ENCODE results near the gene REL.
A peak's percentile ranks its signal among the peaks of the same experiment; 100 is the strongest.
"Not testable (repeated sequence)": the region's sequence is repeated elsewhere in the genome, so short reads cannot be mapped to it uniquely, and the experiment has no call there.

Gene REL

DNA sequence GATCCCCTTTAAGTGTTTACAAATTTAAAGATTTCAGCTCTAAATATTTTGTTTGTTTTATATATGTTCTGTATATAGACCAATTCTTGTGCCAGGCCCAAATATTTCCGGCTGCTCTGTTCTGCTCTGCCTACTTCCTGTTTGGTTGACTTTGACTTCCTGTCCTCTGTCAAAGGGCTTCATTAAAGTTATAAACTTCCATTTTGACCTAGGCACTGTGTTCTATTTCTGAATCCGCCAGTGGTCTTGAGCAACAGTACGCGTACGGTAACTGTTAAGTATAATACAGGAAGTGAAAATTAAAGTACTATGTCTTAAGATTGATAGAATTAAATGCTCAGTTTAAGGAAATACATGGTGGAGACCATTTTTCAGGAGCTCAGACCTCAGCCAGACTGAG lies 13.5 kb upstream of the REL start:
- DNase-seq (ENCODE audit: low read depth in 2 of 2): no peak

DNA sequence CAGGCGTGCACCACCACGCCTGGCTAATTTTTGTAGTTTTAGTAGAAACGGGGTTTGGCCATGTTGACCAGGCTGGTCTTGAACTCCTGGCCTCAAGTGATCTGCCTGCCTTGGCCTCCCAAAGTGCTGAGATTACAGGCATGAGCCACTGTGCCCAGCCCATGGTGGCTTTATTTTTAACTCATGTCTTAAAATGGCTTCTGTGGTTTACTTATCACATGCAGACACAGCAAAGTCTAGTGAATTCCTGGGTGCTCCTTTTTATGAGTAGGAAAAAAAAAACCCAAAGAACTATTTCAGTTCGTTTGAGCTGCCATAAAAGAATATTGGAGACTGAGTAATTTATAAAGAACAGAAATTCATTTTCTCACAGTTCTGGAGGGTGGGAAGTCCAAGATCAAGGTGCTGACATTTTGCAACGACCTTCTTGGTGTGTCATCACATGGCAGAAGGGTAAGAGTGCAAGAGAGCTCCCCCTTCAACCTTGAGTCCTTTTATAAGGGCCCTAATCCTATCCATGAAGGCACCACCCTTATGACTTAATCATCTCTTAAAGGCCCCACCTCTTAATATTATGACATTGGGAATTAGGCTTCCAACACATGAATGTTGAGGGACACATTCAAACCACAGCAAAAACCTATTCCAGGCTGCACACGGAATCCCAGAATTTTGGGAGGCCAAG lies 12.6 kb upstream of the REL start:
- no peak for DNase-seq (ENCODE audit: low read depth in 2 of 2)

DNA sequence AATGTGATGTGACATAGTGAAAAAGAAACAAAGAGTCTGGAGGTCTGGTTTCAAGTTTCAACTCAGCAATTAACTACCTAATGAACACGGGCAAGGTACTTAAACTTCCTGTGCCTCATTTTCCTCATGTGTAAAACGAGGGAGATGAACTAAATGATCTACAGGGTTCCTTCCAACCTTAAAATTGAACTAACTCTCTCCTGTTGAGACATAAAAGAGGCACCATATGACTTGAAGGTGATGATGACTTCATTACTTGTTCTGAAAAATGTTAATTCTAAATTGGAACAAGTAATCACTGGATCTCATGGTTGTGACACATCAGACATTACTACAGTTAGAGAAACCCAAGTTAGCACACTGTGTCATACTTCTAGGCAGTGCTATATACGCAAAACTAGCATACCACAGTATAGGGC lies 8.9 kb upstream of the REL start:
- no peak for DNase-seq (ENCODE audit: low read depth in 2 of 2)

DNA sequence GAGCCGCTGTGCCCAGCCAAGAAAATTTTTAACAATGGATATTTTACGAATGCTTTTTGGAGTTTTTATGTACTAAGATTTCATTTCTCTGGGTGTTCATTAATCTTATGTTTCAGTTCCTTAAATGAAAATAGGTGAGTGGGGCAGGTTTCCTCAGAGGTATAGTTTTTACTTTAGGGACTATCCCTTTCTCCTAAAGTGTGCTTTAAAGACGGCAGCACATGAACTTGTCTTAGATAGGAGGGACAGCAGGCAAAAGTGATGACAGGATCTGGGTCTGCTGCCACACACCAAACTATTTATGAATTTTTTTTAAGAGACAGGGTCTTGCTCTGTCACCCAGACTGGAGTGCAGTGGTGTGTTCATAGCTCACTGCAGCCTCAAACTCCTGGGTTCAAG lies 8.0 kb upstream of the REL start:
- DNase-seq (ENCODE audit: low read depth in 2 of 2): no peak

DNA sequence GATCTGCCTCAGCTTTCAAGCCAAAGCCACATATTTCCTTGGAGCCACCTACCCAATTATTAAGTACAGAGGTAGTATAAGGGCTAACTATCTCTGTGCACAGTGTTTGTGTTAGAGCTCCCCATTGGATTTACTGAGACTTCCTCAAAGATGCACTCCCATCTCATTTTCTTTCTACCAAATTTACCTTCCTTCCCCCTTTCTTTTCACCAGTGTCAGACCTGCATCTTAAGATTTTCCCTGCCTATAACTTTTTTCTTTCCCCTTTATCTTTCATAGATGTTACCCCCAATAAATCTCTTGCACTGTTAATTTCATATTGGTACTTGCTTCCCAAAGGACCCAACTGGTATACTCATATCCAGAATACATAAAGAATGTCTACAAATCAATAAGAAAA lies 5.9 kb upstream of the REL start:
- DNase-seq (ENCODE audit: low read depth in 2 of 2): no peak

DNA sequence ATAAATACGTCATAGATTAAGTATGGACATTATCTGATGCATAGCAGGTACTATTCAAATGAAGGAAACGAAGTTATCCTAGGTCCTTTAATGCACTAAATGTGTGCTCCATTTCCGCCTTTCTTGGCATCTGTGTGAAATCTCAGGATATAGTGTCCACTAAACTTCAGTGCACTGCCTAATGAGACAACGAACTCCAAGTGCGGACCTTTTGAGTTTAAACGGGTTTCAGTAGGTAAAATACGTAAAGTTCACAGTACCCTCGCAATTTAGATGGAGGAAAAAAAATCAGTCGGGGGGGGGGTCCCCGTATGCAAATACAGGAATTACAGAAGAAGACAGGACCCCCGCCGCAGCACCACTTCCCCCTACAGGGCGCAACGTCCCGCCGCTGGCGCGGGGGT lies 729 bp upstream of the REL start:
- DNase-seq (ENCODE audit: low read depth in 2 of 2): no peak

DNA sequence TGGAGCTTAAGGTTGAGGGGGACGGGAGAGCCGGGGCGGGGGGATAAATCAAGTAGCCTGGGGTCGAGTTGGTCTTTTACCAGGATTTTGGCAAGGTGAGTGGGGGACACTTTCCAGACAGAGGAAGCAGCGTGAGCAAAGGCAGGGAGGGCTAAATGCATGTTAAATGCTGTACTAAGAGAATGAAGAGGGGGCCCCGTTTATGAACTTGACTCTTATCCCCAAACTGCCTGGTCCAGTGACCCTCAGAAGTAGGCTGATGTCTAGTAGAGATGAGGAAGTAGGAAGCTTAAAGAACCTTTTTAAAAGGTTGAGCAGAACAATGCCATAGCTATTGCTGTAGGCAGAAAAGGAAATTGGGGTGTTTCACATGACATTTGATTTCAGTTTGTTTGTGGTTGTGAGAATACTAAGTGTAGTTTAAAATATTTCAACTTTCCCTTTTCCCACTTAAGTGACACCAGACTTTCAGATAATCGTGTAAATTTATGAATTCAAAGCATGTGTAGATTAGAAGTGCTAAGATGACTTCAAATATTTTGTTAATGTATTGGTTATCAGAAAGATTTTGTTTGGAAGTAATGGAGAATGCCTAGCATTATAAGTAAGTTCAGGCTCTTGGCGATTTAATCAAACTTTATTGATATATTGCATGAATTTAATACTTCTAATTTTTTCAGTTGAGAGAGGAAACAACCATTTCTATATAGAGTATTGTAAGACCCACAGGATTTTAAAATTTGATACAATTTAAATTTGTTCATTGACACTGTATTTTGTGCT lies 1.8 kb downstream of the REL start:
- DNase-seq (ENCODE audit: low read depth in 2 of 2): no peak

DNA sequence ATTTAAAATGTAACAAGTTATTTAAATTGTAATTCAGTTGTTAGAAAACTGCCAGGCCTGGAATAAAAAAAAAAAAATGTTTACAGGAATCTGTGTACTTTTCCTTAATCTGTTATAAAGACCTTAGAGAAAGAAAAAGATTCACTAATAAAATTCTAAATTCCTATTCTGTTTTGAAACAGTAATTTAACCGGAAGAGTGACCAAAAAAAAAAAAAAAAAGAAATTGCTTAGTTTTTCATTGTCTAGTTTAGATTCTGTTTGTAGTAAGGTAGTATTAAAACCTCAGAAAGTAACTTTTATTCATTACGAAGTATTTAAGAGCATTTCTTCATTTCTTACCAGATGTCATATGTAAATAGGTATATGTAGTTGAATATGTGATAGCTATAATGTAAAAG lies 2.5 kb downstream of the REL start:
- DNase-seq (ENCODE audit: low read depth in 2 of 2): no peak

DNA sequence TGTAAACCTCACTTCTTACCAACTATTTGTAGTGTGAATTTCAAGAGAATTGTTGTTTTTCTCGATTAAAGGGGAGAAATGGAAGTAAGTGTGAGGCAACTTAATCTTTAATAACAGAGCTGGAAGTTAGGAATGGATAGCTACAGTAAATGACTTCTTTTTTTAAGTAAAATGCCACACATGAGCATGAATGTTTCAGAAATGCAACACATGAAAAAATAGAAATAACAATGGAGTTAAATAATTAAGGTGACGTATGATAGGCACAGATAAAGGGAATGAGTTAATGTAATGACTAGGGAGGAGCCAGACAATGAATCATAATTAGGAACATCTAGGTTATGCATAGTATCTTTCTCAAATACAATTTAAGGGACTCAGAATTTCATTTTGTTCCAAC lies 3.4 kb downstream of the REL start:
- DNase-seq (ENCODE audit: low read depth in 2 of 2): no peak

DNA sequence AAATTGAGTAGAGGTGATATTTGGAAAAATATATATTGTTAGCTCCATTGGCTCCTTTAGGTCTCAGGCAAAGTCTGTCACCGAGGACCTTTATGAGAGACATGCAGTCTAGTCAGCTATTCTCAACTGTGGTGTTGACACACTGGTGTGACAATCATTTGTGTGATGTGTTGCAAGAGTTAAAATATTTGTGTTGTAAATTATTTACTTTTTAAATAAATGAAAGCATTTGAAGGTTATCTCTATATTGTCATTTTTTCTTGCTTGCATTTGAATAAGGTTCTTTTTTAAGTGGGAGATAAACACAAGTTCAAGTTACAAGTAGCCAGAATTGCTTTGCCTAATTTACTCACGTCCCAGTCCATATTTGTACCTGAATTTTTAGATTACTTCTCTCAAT lies 4.3 kb downstream of the REL start:
- DNase-seq (ENCODE audit: low read depth in 2 of 2): no peak

DNA sequence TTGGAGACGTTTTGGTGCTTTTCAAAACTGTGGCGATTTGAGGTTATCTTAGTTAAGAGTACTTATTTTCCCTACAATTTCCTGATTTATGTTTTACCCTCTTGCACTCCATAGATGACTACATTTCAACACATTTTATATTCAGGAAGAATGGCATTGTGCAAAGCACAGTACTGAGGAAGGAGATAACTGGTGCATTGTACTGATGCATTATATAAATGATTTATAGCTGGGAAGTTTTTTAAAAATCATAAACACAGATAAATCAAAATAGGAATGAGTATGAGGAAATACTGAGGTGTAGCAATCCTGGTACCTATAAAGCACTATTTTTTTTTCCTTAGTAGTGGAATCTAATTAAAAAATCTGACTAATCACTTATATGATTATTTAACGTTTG lies 5.6 kb downstream of the REL start:
- no peak for DNase-seq (ENCODE audit: low read depth in 2 of 2)

DNA sequence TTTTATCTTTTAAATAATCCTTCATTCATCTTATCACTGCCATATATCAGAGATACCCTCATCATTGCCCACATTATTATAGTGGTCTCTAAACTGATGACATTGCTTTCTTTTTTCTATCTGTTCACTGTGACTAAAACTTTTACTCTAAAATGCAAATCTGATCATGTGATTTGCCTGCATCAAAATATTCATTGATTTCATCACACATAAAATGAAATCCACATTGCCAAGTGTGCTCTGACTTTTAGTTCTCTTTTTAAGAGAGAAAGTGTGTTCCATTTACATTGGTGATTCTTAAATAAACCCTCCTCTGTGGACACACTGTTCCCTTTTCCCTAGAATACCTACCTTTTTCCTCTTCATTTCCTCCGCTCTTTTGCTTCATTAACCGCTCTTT lies 7.5 kb downstream of the REL start:
- DNase-seq (ENCODE audit: low read depth in 2 of 2): no peak

DNA sequence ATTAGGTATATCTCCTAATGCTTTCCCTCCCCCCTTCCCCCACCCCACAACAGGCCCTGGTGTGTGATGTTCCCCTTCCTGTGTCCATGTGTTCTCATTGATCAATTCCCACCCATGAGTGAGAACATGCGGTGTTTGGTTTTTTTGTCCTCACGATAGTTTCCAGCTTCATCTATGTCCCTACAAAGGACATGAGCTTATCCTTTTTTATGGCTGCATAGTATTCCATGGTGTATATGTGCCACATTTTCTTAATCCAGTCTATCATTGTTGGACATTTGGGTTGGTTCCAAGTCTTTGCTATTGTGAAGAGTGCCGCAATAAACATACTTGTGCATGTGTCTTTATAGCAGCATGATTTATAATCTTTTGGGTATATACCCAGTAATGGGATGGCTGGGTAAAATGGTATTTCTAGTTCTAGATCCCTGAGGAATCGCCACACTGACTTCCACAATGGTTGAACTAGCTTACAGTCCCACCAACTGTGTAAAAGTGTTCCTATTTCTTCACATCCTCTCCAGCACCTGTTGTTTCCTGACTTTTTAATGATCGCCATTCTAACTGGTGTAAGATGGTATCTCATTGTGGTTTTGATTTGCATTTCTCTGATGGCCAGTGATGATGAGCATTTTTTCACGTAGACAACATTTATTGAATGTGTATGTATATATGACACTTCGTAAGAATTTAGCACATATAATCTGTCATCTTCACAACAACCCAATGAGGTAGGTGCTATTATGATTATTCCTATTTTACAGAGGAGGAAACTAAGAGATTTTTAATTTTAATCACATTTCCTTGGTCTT lies 8.4 kb downstream of the REL start:
- DNase-seq (ENCODE audit: low read depth in 2 of 2): not testable (repeated sequence)

DNA sequence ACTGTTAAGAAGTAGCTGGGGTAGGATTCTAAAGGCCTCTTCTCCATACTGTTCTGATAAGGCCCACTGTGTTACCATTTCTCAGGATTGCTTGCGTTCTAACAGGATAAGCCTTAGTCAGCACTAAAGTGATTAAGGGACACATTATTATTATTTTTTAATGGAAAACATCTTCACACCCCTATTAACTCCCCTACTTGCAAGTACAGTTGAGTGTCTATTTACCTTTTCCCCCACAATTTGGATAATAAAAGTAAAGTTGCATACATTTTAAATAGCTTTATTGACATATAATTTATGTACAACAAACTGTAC lies 9.0 kb downstream of the REL start:
- DNase-seq (ENCODE audit: low read depth in 2 of 2): no peak

DNA sequence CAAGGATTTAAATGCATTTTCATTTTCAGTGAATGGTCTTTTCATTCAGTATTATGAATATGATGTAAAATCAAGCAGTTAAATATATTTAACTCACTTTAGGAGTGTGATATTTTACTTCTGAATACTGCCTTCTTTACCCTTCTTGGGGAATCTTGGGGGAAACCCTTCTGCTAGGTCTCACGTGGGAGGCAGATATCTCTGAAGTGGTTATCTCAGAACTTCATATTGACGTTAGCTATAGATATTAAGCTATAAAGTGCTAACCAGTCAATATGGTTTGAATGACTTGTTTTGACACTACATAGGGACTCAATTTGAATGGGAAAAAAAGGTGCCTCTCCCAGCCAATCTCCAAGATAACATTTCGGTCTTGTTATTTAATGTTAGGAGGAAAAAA lies 9.8 kb downstream of the REL start:
- no peak for DNase-seq (ENCODE audit: low read depth in 2 of 2)

DNA sequence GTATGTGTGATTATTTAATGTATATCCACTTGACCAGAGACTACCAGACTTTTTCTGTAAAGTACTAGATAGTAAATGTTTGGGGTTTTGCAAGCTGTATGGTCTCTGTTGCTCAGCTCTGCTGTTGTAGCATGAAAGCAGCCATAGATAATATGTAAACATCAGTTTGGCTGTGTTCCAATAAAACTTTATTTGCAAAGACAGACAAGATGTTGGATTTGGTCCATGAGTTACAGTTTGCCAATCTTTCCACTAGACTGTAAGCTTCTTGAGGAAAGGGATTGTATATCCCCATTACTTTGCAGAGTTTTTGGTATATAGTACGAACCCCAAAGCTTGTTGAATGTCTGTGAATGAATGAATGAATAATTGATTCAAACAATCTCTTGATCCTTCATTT lies 17.2 kb downstream of the REL start:
- no peak for DNase-seq (ENCODE audit: low read depth in 2 of 2)

DNA sequence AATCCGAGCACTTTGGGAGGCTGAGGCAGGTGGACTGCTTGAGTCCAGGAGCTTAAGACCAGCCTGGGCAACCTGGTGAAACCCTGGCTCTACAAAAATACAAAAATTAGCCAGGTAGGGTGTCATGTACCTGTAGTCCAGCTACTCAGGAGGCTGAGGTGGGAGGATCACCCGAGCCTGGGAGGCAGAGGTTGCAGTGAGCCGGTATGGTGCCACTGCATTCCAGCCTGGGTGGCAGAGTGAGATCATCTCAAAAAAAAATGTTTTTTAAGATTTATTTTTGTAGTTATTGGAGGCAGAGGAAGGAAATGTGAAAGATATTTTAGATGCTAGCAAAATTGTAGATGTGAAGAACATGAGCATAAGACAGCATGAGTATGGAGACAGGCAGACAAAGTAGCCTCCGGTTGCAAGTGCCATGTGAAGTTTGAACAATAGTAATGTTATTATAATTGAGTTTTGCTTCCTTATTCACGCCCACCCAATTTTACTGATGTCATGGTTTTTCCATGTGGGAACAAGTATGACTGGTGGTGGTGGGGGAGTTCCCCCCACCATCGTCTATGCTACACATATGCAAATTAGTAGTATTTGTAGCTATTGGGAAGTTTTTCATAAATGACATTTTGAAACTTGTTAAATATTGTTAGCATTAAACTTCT lies 18.0 kb downstream of the REL start:
- peak in 1 of 2 experiments; percentile 45 for DNase-seq (ENCODE audit: low read depth in 2 of 2)

DNA sequence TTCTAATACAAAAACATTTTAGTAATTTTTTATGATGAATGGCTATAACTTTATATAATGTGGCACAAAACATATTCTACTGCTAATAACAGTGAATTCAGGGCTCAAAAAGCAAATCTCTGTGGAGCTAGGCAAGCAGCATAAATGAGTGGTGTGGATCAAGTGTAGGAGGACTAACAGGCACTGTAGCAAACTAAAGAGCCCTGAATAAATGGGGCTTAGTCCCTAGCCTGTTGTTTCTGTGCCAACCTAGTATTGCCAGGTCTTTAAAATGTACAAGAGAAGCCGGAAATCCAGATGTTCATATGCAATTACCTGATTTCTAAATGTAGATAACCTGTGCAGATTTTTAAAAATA lies 18.5 kb downstream of the REL start:
- DNase-seq (ENCODE audit: low read depth in 2 of 2): no peak

DNA sequence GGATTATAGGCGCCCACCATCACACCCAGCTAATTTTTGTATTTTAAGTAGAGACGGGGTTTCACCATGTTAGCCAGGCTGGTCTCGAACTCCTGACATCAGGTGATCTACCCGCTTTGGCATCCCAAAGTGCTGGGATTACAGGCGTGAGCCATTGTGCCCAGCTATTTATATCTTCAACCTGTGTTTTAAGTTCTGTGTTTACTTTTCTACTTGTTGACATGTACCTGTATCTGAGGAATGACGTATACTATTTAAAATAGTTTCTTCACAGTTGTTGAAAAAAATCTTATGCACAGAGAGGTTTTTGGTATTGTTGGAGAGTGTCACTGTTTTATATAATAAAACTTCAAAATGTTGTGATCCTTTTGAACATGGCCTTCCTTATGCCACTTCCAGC lies 19.9 kb downstream of the REL start:
- not testable (repeated sequence) for DNase-seq (ENCODE audit: low read depth in 2 of 2)

DNA sequence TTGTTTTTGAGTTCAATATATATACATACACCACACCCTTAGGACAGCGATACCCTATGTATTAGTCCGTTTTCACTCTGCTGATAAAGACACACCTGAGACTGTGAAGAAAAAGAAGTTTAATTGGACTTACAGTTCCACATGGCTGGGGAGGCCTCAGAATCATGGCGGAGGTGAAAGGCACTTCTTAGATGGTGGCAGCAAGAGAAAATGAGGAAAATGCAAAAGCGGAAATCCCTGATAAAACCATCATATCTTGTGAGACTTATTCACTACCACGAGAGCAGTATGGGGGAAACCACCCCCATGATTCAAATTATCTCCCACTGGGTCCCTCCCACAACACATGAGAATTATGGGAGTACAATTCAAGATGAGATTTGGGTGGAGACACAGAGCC lies 24.5 kb downstream of the REL start:
- DNase-seq (ENCODE audit: low read depth in 2 of 2): not testable (repeated sequence)

DNA sequence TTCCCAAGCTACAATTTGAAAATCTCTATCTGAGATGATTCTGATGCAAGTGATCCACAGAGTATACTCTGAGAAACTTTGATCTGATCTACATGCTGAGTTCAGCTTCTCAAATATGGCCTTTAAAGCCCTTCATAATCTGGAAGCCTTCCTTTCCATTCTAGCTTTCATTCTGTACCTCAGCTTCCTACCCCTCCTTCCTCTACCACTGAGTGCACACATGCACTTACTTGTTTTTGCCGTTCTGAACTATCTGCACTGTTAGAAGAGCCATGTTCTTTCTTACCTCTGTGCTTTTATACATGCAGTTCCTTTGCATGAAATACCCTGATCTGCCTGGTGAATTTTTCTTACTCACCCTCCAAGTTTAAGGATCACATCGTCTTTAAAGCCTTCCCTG lies 25.0 kb downstream of the REL start:
- DNase-seq (ENCODE audit: low read depth in 2 of 2): no peak

DNA sequence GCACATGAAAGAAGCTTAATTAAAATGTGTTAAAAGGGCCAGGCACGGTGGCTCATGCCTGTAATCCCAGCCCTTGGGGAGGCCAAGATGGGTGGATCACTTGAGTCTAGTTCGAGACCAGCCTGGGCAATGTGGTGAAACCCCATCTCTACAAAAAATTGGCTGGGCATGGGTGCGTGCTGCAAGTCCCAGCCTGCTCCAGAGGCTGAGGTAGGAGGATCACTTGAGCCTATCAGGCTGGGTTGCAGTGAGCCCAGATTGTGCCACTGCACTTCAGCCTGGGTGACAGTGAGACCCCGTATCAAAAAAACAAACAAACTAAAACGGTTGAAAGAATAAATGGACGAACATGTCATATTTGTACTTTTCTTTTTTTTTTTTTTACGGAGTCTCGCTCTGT lies 26.0 kb downstream of the REL start:
- DNase-seq (ENCODE audit: low read depth in 2 of 2): no peak

Measured in stimulated activated CD4-positive, alpha-beta T cell treated with anti-CD3 and anti-CD28 coated beads, Interleukin-12 subunit alpha, Interleukin-12 subunit beta, amount 100 ng/mL, for 24 hours (primary cell).